ENCODE measurements around the gene DLK2. TPM values are rescaled to one million over a fixed set of nuclear protein-coding genes. Genes with fewer than 3 reads are reported as not detected.

DLK2 gene
- total and polyA plus RNA-seq, 2 of the 13 experiments (the other 11 are each of a cell fraction or from before 2014, with no cell fraction given): 1.2 to 3.8 TPM

DNA sequence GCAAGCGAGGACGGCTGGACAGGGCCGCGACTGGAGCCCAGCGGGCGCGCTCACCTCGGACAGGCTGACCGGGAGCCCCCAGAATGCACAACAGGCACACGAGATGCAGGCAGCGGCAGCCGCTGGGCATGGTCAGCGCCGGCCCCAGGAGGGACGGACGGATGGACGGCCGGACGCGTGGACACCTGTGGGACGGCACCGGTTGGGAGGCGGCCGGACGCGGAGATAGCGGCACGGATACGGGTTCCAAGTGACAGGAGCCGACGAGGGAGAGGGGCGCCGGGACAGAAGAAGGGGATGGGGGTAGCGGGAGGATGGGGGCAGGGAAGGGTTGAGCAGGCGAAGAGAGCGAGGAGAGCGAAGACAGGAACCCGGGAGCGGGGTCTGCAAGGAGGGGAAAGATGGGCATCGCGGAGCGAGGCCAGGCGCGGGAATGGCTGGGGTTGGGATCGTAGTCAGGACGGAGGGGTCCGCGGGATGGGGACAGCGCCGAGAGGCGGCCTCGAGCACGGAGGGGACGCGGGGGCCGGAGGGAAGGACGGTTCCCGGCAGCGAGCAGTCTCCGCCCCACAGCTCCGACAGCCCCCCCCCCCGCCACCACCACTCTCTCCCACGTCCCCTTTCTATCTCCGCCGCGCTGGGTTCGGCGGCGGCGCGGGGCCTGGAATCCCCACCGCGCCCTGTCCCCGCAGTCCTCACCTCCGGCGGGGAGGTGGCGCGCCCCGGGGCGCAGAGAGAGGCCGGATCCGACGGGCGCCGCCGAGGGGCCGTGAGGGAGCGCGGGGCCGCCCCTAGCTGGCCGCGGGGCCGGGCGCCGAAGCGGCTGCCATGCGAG, 435 bp downstream of the DLK2 start (continued):
- TF ChIP-seq, protein P1, sequence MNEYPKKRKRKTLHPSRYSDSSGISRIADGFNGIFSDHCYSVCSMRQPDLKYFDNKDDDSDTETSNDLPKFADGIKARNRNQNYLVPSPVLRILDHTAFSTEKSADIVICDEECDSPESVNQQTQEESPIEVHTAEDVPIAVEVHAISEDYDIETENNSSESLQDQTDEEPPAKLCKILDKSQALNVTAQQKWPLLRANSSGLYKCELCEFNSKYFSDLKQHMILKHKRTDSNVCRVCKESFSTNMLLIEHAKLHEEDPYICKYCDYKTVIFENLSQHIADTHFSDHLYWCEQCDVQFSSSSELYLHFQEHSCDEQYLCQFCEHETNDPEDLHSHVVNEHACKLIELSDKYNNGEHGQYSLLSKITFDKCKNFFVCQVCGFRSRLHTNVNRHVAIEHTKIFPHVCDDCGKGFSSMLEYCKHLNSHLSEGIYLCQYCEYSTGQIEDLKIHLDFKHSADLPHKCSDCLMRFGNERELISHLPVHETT (CRISPR knock-in tag; conservative IDR thresholded peaks at IDR 0.05): peak; percentile 67; the same call in 1 of the 2 replicates
- TF ChIP-seq ZNF660 (CRISPR knock-in tag; IDR thresholded peaks at IDR 0.05; ENCODE audit: borderline replicate concordance, low read depth) (no peak), ZNF331 (CRISPR knock-in tag; IDR thresholded peaks at IDR 0.05) (peak; percentile 69; the same call in 1 of the 2 replicates), ZNF746 (CRISPR knock-in tag; IDR thresholded peaks at IDR 0.05) (no peak), SIN3B (IDR thresholded peaks at IDR 0.05; ENCODE audit: low read length) (no peak), ZNF264 (CRISPR knock-in tag; IDR thresholded peaks at IDR 0.05) (no peak), ESRRA (CRISPR knock-in tag; IDR thresholded peaks at IDR 0.05; ENCODE audit: low read depth) (no peak; the same call in 1 of the 2 replicates), TCF12 (IDR thresholded peaks at IDR 0.05) (no peak), TCF12 (CRISPR knock-in tag; IDR thresholded peaks at IDR 0.05) (peak; percentile 67; the same call in 1 of the 2 replicates), TARDBP (CRISPR knock-in tag; IDR thresholded peaks at IDR 0.05) (no peak; the same call in 1 of the 2 replicates), MED1 (CRISPR knock-in tag; IDR thresholded peaks at IDR 0.05) (no peak), ZNF431 (CRISPR knock-in tag; IDR thresholded peaks at IDR 0.05; ENCODE audit: borderline replicate concordance, low read depth) (0 out of 2 replicates have a peak, but pooled peaks have one; percentile 62), ZNF589 (CRISPR knock-in tag; conservative IDR thresholded peaks at IDR 0.05) (peak; percentile 48), IRX3 (CRISPR knock-in tag; IDR thresholded peaks at IDR 0.05; ENCODE audit: borderline replicate concordance, low read depth) (no peak), SKI (IDR thresholded peaks at IDR 0.05; ENCODE audit: partially characterized antibody) (peak; percentile 40), ZNF501 (CRISPR knock-in tag; IDR thresholded peaks at IDR 0.05) (peak; percentile 95), NFIC (IDR thresholded peaks at IDR 0.05; ENCODE audit: low read length) (no peak)
- TF ChIP-seq, protein P2, sequence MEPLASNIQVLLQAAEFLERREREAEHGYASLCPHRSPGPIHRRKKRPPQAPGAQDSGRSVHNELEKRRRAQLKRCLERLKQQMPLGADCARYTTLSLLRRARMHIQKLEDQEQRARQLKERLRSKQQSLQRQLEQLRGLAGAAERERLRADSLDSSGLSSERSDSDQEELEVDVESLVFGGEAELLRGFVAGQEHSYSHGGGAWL (CRISPR knock-in tag; IDR thresholded peaks at IDR 0.05): peak; percentile 68; the same call in 1 of the 2 replicates
- TF ChIP-seq, protein P3, sequence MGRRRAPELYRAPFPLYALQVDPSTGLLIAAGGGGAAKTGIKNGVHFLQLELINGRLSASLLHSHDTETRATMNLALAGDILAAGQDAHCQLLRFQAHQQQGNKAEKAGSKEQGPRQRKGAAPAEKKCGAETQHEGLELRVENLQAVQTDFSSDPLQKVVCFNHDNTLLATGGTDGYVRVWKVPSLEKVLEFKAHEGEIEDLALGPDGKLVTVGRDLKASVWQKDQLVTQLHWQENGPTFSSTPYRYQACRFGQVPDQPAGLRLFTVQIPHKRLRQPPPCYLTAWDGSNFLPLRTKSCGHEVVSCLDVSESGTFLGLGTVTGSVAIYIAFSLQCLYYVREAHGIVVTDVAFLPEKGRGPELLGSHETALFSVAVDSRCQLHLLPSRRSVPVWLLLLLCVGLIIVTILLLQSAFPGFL (CRISPR knock-in tag; IDR thresholded peaks at IDR 0.05): no peak
- TF ChIP-seq, protein P4, sequence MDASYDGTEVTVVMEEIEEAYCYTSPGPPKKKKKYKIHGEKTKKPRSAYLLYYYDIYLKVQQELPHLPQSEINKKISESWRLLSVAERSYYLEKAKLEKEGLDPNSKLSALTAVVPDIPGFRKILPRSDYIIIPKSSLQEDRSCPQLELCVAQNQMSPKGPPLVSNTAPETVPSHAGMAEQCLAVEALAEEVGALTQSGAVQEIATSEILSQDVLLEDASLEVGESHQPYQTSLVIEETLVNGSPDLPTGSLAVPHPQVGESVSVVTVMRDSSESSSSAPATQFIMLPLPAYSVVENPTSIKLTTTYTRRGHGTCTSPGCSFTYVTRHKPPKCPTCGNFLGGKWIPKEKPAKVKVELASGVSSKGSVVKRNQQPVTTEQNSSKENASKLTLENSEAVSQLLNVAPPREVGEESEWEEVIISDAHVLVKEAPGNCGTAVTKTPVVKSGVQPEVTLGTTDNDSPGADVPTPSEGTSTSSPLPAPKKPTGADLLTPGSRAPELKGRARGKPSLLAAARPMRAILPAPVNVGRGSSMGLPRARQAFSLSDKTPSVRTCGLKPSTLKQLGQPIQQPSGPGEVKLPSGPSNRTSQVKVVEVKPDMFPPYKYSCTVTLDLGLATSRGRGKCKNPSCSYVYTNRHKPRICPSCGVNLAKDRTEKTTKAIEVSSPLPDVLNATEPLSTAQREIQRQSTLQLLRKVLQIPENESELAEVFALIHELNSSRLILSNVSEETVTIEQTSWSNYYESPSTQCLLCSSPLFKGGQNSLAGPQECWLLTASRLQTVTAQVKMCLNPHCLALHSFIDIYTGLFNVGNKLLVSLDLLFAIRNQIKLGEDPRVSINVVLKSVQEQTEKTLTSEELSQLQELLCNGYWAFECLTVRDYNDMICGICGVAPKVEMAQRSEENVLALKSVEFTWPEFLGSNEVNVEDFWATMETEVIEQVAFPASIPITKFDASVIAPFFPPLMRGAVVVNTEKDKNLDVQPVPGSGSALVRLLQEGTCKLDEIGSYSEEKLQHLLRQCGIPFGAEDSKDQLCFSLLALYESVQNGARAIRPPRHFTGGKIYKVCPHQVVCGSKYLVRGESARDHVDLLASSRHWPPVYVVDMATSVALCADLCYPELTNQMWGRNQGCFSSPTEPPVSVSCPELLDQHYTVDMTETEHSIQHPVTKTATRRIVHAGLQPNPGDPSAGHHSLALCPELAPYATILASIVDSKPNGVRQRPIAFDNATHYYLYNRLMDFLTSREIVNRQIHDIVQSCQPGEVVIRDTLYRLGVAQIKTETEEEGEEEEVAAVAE (CRISPR knock-in tag; IDR thresholded peaks at IDR 0.05; ENCODE audit: borderline replicate concordance): peak; percentile 70; the same call in 1 of the 2 replicates
- TF ChIP-seq, protein P5, sequence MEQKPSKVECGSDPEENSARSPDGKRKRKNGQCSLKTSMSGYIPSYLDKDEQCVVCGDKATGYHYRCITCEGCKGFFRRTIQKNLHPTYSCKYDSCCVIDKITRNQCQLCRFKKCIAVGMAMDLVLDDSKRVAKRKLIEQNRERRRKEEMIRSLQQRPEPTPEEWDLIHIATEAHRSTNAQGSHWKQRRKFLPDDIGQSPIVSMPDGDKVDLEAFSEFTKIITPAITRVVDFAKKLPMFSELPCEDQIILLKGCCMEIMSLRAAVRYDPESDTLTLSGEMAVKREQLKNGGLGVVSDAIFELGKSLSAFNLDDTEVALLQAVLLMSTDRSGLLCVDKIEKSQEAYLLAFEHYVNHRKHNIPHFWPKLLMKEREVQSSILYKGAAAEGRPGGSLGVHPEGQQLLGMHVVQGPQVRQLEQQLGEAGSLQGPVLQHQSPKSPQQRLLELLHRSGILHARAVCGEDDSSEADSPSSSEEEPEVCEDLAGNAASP (CRISPR knock-in tag; IDR thresholded peaks at IDR 0.05; ENCODE audit: borderline replicate concordance): peak; percentile 87
